Transverse colon (tissue), 4 donors: Measurements from ENCODE around the gene FNBP1L.

Experiments used
- CTCF ChIP-seq, 5 experiments: fragments of 200-600 bp in 3 of 5; fragments of 450-650 bp in 2 of 5; sonication (generic) in 3 of 5; IDR thresholded peaks; 1 replicate in 2 of 5; 2 replicates in 3 of 5; pipeline ENCODE4 v1.5.1; 2016 to 2017; ENCODE audit warnings: antibody characterized with exemption in 5 of 5, inconsistent platforms in 3 of 5, mild to moderate bottlenecking in 2 of 5, moderate library complexity in 1 of 5
- POLR2A ChIP-seq: fragments of 450-650 bp; IDR thresholded peaks from one replicate; pipeline ENCODE4 v1.6.1; 2016; ENCODE audit warnings: antibody characterized with exemption, mild to moderate bottlenecking, moderate library complexity
- POLR2AphosphoS5 ChIP-seq, 3 donors: sonication (generic); formaldehyde crosslinking; IDR thresholded peaks; one replicate each; pipeline ENCODE4 v1.6.1; 2016; ENCODE audit warnings: antibody characterized with exemption in 3 of 3

GRCh38 chr1:93443454-93443853, 4.5 kb upstream of the FNBP1L start:
- TF ChIP-seq CTCF (IDR thresholded peaks at IDR 0.05) (no peak), POLR2AphosphoS5 (IDR thresholded peaks at IDR 0.05) (no peak), POLR2A (no peak)
